Endothelial cell of umbilical vein (primary cell): ENCODE data around the gene PLD1. TPM values are rescaled to one million over a fixed set of nuclear protein-coding genes. Genes with fewer than 3 reads are reported as not detected.
A peak's percentile ranks its signal among the peaks of the same experiment; 100 is the strongest.

Experiments used
- BruUV-seq: library from RNA; stranded (reverse); fragments of 400-500 nt; replicated peaks from 2 replicates; lab custom pipeline; 2021; lab: Mats Ljungman, UMichigan
- CTCF ChIA-PET: fragments of 300-600, 350-600 bp; sonication (Branson Sonifier 250); formaldehyde crosslinking; loops from one replicate; lab custom pipeline; 2021; ENCODE audit warnings: antibody characterized with exemption, inconsistent platforms; lab: Charles Lee
- POLR2A ChIA-PET: fragments of 300-600, 350-600 bp; sonication (Branson Sonifier 250); formaldehyde crosslinking; loops from one replicate; lab custom pipeline; 2021; ENCODE audit warnings: antibody characterized with exemption, inconsistent platforms; lab: Charles Lee
- DNase-seq: peaks from one replicate; pipeline ENCODE4 v3.0.0-alpha.2; 2011; ENCODE audit warnings: low read depth, low spot score
- FAIRE-seq: peaks from 2 replicates; lab custom pipeline; 2011; peaks lifted over from hg19 to GRCh38; lab: Jason Lieb, UNC
- H2AFZ ChIP-seq: 2 replicates; pipeline ENCODE4 v1.6.0; 2012; ENCODE audit warnings: low read depth, low read length, control low read depth, inconsistent platforms
- H3K27ac ChIP-seq: 2 replicates; pipeline ENCODE4 v1.5.1; 2011; ENCODE audit warnings: low read depth, mild to moderate bottlenecking, control low read depth, low read length, moderate library complexity; ENCODE audit not compliant: insufficient read depth
- H3K27me3 ChIP-seq, 2 experiments: 2 replicates each; pipeline versions ENCODE4 v1.6.0 to v1.6.1; 2011; ENCODE audit warnings: low read length in 2 of 2, mixed read lengths in 1 of 2; ENCODE audit not compliant: control insufficient read depth in 2 of 2, insufficient read depth in 2 of 2
- H3K36me3 ChIP-seq, 2 experiments: 2 replicates in 1 of 2; 3 replicates in 1 of 2; pipeline ENCODE4 v1.5.1; 2011; ENCODE audit warnings: low read length in 2 of 2, mild to moderate bottlenecking in 1 of 2, moderate library complexity in 1 of 2; ENCODE audit not compliant: control insufficient read depth in 2 of 2, insufficient read depth in 2 of 2; ENCODE audit errors: extremely low read depth in 1 of 2
- H3K4me1 ChIP-seq: 3 replicates; pipeline ENCODE4 v1.5.1; 2011; ENCODE audit warnings: mild to moderate bottlenecking, low read length; ENCODE audit not compliant: control insufficient read depth, insufficient read depth; ENCODE audit errors: extremely low read depth
- H3K4me2 ChIP-seq: 2 replicates; pipeline ENCODE4 v1.6.1; 2011; ENCODE audit warnings: low read length, control low read depth, mixed read lengths; ENCODE audit not compliant: insufficient read depth
- H3K4me3 ChIP-seq, 3 experiments: fragments of 200-600 bp in 1 of 3; sonication (generic), shearing (Covaris generic) in 1 of 3; replicated peaks in 1 of 3; 2 replicates each; pipeline ENCODE4 v1.5.1; 2011 to 2016; ENCODE audit warnings: control low read depth in 3 of 3, low read length in 3 of 3, mild to moderate bottlenecking in 2 of 3, inconsistent platforms in 1 of 3, low read depth in 1 of 3, moderate library complexity in 1 of 3; ENCODE audit not compliant: insufficient read depth in 1 of 3
- H3K79me2 ChIP-seq: 2 replicates; pipeline ENCODE4 v1.6.0; 2012; ENCODE audit warnings: low read length, inconsistent platforms; ENCODE audit not compliant: control insufficient read depth, insufficient read depth
- H3K9ac ChIP-seq: replicated peaks from 2 replicates; pipeline ENCODE3; 2011; ENCODE audit warnings: low read length, control low read depth; ENCODE audit not compliant: insufficient read depth; ENCODE audit errors: extremely low read depth
- H3K9me1 ChIP-seq: replicated peaks from 3 replicates; pipeline ENCODE4 v1.6.0; 2011; ENCODE audit warnings: mild to moderate bottlenecking, low read length; ENCODE audit not compliant: control insufficient read depth, insufficient read depth; ENCODE audit errors: extremely low read depth
- H3K9me3 ChIP-seq: replicated peaks from 2 replicates; pipeline ENCODE4 v1.5.1; 2012; ENCODE audit warnings: low read length, inconsistent platforms; ENCODE audit not compliant: control insufficient read depth, insufficient read depth
- H4K20me1 ChIP-seq: replicated peaks from 2 replicates; pipeline ENCODE3; 2011; ENCODE audit warnings: mild to moderate bottlenecking, low read length; ENCODE audit not compliant: control insufficient read depth, insufficient read depth; ENCODE audit errors: extremely low read depth
- EZH2 ChIP-seq: IDR thresholded peaks from 2 replicates; pipeline ENCODE4 v1.6.1; 2012; ENCODE audit warnings: borderline replicate concordance, low read depth, mild to moderate bottlenecking, moderate library complexity, low read length, inconsistent platforms; ENCODE audit not compliant: severe bottlenecking
- FOS ChIP-seq: IDR thresholded peaks from 2 replicates; pipeline ENCODE4 v1.6.1; 2011; ENCODE audit warnings: mild to moderate bottlenecking, low read length, moderate library complexity, borderline replicate concordance; ENCODE audit not compliant: insufficient read depth
- GATA2 ChIP-seq: IDR thresholded peaks from 2 replicates; pipeline ENCODE4 v1.7.0; 2011; ENCODE audit warnings: low read depth, mild to moderate bottlenecking, moderate library complexity, mixed read lengths, low read length; ENCODE audit not compliant: insufficient read length, insufficient read depth
- JUN ChIP-seq: IDR thresholded peaks from 2 replicates; pipeline ENCODE4 v1.6.1; 2011; ENCODE audit warnings: borderline replicate concordance, low read depth; ENCODE audit not compliant: insufficient read length, insufficient read depth
- MAX ChIP-seq: IDR thresholded peaks from 2 replicates; pipeline ENCODE4 v1.6.1; 2011; ENCODE audit not compliant: insufficient read depth, insufficient read length
- MYC ChIP-seq: IDR thresholded peaks from one replicate; pipeline ENCODE4 v1.6.1; 2011; ENCODE audit warnings: mild to moderate bottlenecking, low read depth, low read length
- POLR2A ChIP-seq: IDR thresholded peaks from 2 replicates; pipeline ENCODE4 v1.6.1; 2012; ENCODE audit warnings: low read depth, mild to moderate bottlenecking, control low read depth, low read length
- POLR2AphosphoS5 ChIP-seq: IDR thresholded peaks from 2 replicates; pipeline ENCODE4 v1.6.1; 2012; ENCODE audit warnings: low read depth, mild to moderate bottlenecking, control low read depth, low read length, moderate library complexity; ENCODE audit not compliant: insufficient read depth
- dilution Hi-C: fragments of 300-500 bp; cut with MboI; formaldehyde crosslinking; loops from one replicate; pipeline ENCODE4 v1.15.0; 2019; ENCODE audit warnings: low sequenced_read_pairs; ENCODE audit not compliant: extremely low pct_ligation_motif_present
- intact Hi-C: fragments of 100-400 bp; cut with micrococcal nuclease; formaldehyde crosslinking; loops from one replicate; pipeline ENCODE4 v1.10.0; 2022
- polyA plus RNA-seq, 4 experiments: library from polyadenylated mRNA; depleted of rRNA in 3 of 4; stranded (reverse) in 3 of 4; unstranded in 1 of 4; fragments of >200 nt; gene quantifications; 2 replicates each; pipeline versions ENCODE4 v1.2.1 to v1.2.3, GENCODE V29; 2011 to 2012; ENCODE audit warnings: missing spikeins in 1 of 4
- total RNA-seq: library from RNA; stranded (reverse); gene quantifications from 2 replicates; pipeline ENCODE4 v1.2.3, GENCODE V29; 2021

The PLD1 gene
- total and polyA plus RNA-seq, 2 donors (not counting 3 experiments of a cell fraction or from before 2014, with no cell fraction given): 42.0 to 108 TPM

GRCh38 chr3:171850960-171851659, 40.8 kb upstream of the PLD1 start:
- DNase-seq (no peak), FAIRE-seq (no peak)
- ChIA-PET CTCF (interaction anchor here (0.9 to 2.6 kb wide), 4 partner anchors 10 to 22 kb away, joined by 3 to 12 read pairs (median 7); no protein-coding TSS in a partner anchor), POLR2A (no interaction called here)
- no peaks in the 10 kb centered on the region for H3K27me3 ChIP-seq
- TF ChIP-seq MYC (no peak), JUN (no peak), FOS (no peak), EZH2 (no peak), POLR2A (no peak), POLR2AphosphoS5 (no peak), GATA2 (no peak), MAX (no peak)
- no peaks in the 10 kb centered on the region for H3K36me3 ChIP-seq
- no peak overlapping the region for H3K4me3 ChIP-seq
- no peaks in the 10 kb centered on the region for H3K9me3 ChIP-seq
- intact Hi-C loops: loop anchor here (1.0 kb wide), 2 partner anchors 8 to 12 kb away; partner anchors contain the start of gene TMEM212
- H4K20me1 ChIP-seq: no peaks in the 10 kb centered on the region
- H3K27ac ChIP-seq: peak overlapping the region; percentile 90
- TSS peak; percentile 99 for BruUV-seq
- H3K79me2 ChIP-seq: no peaks in the 10 kb centered on the region
- no peaks in the 10 kb centered on the region for H3K9me1 ChIP-seq
- H3K4me2 ChIP-seq: peak overlapping the region; percentile 57
- dilution Hi-C loops: no loop called here
- H3K9ac ChIP-seq: peak overlapping the region; percentile 66
- peaks cover 30% of the 10 kb centered on the region for H3K4me1 ChIP-seq
- no peak overlapping the region for H2AFZ ChIP-seq
